ENCODE data around the gene EIF5B. TPM values are rescaled to one million over a fixed set of nuclear protein-coding genes. Genes with fewer than 3 reads are reported as not detected.

EIF5B gene
- polyA plus RNA-seq, 1 donor from 2014 or later = 8.0 TPM

GRCh38 chr2:99382143-99382542, 45.0 kb downstream of the EIF5B start:
- H3K9me3 ChIP-seq (ENCODE audit: low read length) = no peaks in the 10 kb centered on the region
- no peak overlapping the region for H3K4me2 ChIP-seq (ENCODE audit: low read length)
- TF ChIP-seq CTCF (IDR thresholded peaks at IDR 0.05; ENCODE audit: poor library complexity, severe bottlenecking) (no peak), POLR2AphosphoS5 (IDR thresholded peaks at IDR 0.05) (no peak), REST (IDR thresholded peaks at IDR 0.05; ENCODE audit: borderline replicate concordance) (no peak), RAD21 (conservative IDR thresholded peaks at IDR 0.05) (no peak), MXI1 (conservative IDR thresholded peaks at IDR 0.05; ENCODE audit: poor library complexity, severe bottlenecking) (no peak), TAF1 (IDR thresholded peaks at IDR 0.05; ENCODE audit: low read depth) (no peak), EZH2 (IDR thresholded peaks at IDR 0.05; ENCODE audit: borderline replicate concordance, insufficient read depth, low read length, poor library complexity, severe bottlenecking) (no peak), EP300 (conservative IDR thresholded peaks at IDR 0.05; ENCODE audit: poor library complexity, severe bottlenecking) (no peak), SMC3 (conservative IDR thresholded peaks at IDR 0.05; ENCODE audit: poor library complexity) (no peak)
- no peak overlapping the region for H2AFZ ChIP-seq (ENCODE audit: low read depth, low read length)
- H4K20me1 ChIP-seq (ENCODE audit: insufficient read depth) = no peaks in the 10 kb centered on the region
- no peaks in the 10 kb centered on the region for H3K27me3 ChIP-seq (ENCODE audit: insufficient read depth, low read depth, low read length)
- no peak overlapping the region for H3K27ac ChIP-seq (ENCODE audit: low read length)
- H3K4me3 ChIP-seq (ENCODE audit: low read length) = no peak overlapping the region
- peaks cover 8% of the 10 kb centered on the region for H3K36me3 ChIP-seq (ENCODE audit: insufficient read depth, low read length)
- no peaks in the 10 kb centered on the region for H3F3A ChIP-seq (ENCODE audit: insufficient read depth, low read length, poor library complexity, severe bottlenecking)
- no peak overlapping the region for H3K9ac ChIP-seq (ENCODE audit: low read length)
- no peaks in the 10 kb centered on the region for H3K9me2 ChIP-seq (ENCODE audit: insufficient read depth, low read length)
- no peaks in the 10 kb centered on the region for H3K79me2 ChIP-seq (replicated peaks; ENCODE audit: insufficient read depth, low read length)

- no peak overlapping the region for H2AFZ ChIP-seq (ENCODE audit: low read depth, low read length)
- no peaks in the 10 kb centered on the region for H3K9me2 ChIP-seq (ENCODE audit: insufficient read depth, low read length)
Measured at GRCh38 chr2:99386011-99386410, 48.8 kb downstream of the EIF5B start.

More at GRCh38 chr2:99386011-99386410, 48.8 kb downstream of the EIF5B start:
- Histone ChIP-seq H3F3A (ENCODE audit: insufficient read depth, low read length, poor library complexity, severe bottlenecking) (no peaks in the 10 kb centered on the region), H3K36me3 (ENCODE audit: insufficient read depth, low read length) (peaks cover 9% of the 10 kb centered on the region), H3K27ac (ENCODE audit: low read length) (no peak overlapping the region), H3K27me3 (ENCODE audit: insufficient read depth, low read depth, low read length) (no peaks in the 10 kb centered on the region), H4K20me1 (ENCODE audit: insufficient read depth) (no peaks in the 10 kb centered on the region), H3K9me3 (ENCODE audit: low read length) (no peaks in the 10 kb centered on the region), H3K9ac (ENCODE audit: low read length) (no peak overlapping the region), H3K4me2 (ENCODE audit: low read length) (no peak overlapping the region), H3K79me2 (replicated peaks; ENCODE audit: insufficient read depth, low read length) (no peaks in the 10 kb centered on the region), H3K4me3 (ENCODE audit: low read length) (no peak overlapping the region)
- TF ChIP-seq EZH2 (IDR thresholded peaks at IDR 0.05; ENCODE audit: borderline replicate concordance, insufficient read depth, low read length, poor library complexity, severe bottlenecking) (no peak), REST (IDR thresholded peaks at IDR 0.05; ENCODE audit: borderline replicate concordance) (no peak), SMC3 (conservative IDR thresholded peaks at IDR 0.05; ENCODE audit: poor library complexity) (no peak), MXI1 (conservative IDR thresholded peaks at IDR 0.05; ENCODE audit: poor library complexity, severe bottlenecking) (no peak), CTCF (IDR thresholded peaks at IDR 0.05; ENCODE audit: poor library complexity, severe bottlenecking) (no peak), TAF1 (IDR thresholded peaks at IDR 0.05; ENCODE audit: low read depth) (no peak), POLR2AphosphoS5 (IDR thresholded peaks at IDR 0.05) (no peak), RAD21 (conservative IDR thresholded peaks at IDR 0.05) (no peak), EP300 (conservative IDR thresholded peaks at IDR 0.05; ENCODE audit: poor library complexity, severe bottlenecking) (no peak)
